K562 (cell line): Measurements from ENCODE around the gene NEURL2. TPM values are rescaled to one million over a fixed set of nuclear protein-coding genes. Genes with fewer than 3 reads are reported as not detected.

ENCODE experiments used
- ATF7 ChIP-seq: fragments of 450-650 bp; IDR thresholded peaks from 2 replicates; pipeline ENCODE4 v1.7.1; 2014; ENCODE audit warnings: mild to moderate bottlenecking, moderate library complexity
- LARP7 ChIP-seq: fragments of 450-650 bp; IDR thresholded peaks from 2 replicates; pipeline ENCODE4 v1.6.1; 2016
- NUFIP1 ChIP-seq: fragments of 450-650 bp; IDR thresholded peaks from 2 replicates; pipeline ENCODE4 v1.6.1; 2018; ENCODE audit not compliant: partially characterized antibody
- SIRT6 ChIP-seq: IDR thresholded peaks from one replicate; pipeline ENCODE4 v1.6.1; 2012; ENCODE audit warnings: low read depth, mild to moderate bottlenecking, control low read depth, inconsistent platforms, low read length, moderate library complexity
- SRSF1 ChIP-seq: fragments of 200-400 bp; formaldehyde crosslinking; IDR thresholded peaks from 2 replicates; pipeline ENCODE4 v1.6.1; 2017; ENCODE audit warnings: mild to moderate bottlenecking, low read depth, low read length, moderate library complexity
- ZFP36 ChIP-seq: fragments of 150-350 bp; IDR thresholded peaks from 2 replicates; pipeline ENCODE4 v1.6.1; 2018; ENCODE audit warnings: low read length, low read depth; ENCODE audit not compliant: partially characterized antibody
- ZNF253 ChIP-seq: fragments of 250-450 bp; sonication (Bioruptor Pico); conservative IDR thresholded peaks from 2 replicates; pipeline ENCODE4 v1.6.1; 2021; ENCODE audit warnings: mild to moderate bottlenecking
- ZNF274 ChIP-seq: IDR thresholded peaks from 2 replicates; pipeline ENCODE4 v1.6.1; 2011; ENCODE audit warnings: low read depth, mild to moderate bottlenecking, low read length, moderate library complexity, borderline replicate concordance
- ZNF77 ChIP-seq: fragments of 250-450 bp; sonication (Bioruptor Pico); IDR thresholded peaks from 2 replicates; pipeline ENCODE4 v1.5.0; 2020
- ZNF778 ChIP-seq: fragments of 450-650 bp; formaldehyde crosslinking; IDR thresholded peaks from 2 replicates; pipeline ENCODE4 v1.4.0; 2020; ENCODE audit warnings: mild to moderate bottlenecking, moderate library complexity
- polyA plus RNA-seq, 8 experiments: library from polyadenylated mRNA; depleted of rRNA in 4 of 8; stranded (reverse) in 5 of 8; unstranded in 3 of 8; fragments of >200 nt; fragmentation: Nextera tagmentation in 2 of 8; fragmentation: Illumina TruSeq in 1 of 8; extraction: Ambion mirVana in 2 of 8; extraction: Trizol in 1 of 8; gene quantifications; 2 replicates each; pipeline versions ENCODE4 v1.2.1 to v1.2.3, GENCODE V29; 2011 to 2014; ENCODE audit warnings: inconsistent platforms in 1 of 8, missing spikeins in 1 of 8
- total RNA-seq, 7 experiments: library from RNA; depleted of rRNA in 6 of 7; stranded (reverse); fragments of >200 nt in 6 of 7; fragmentation: Illumina TruSeq in 2 of 7; extraction: Trizol in 2 of 7; gene quantifications; 2 replicates each; pipeline versions ENCODE4 v1.2.1 to v1.2.3, GENCODE V29; 2011 to 2021; ENCODE audit warnings: low replicate concordance in 1 of 7
- TF ChIP-seq, protein P1 (sequence below): fragments of 450-650 bp; IDR thresholded peaks from 2 replicates; pipeline ENCODE4 v1.6.1; 2017; ENCODE audit warnings: antibody characterized with exemption, mild to moderate bottlenecking
- TF ChIP-seq, protein P2 (sequence below): fragments of 250-450 bp; sonication (Bioruptor Pico); IDR thresholded peaks from 2 replicates; pipeline ENCODE4 v1.8.0; 2021; ENCODE audit warnings: moderate library complexity, mild to moderate bottlenecking, inconsistent platforms
- TF ChIP-seq, protein P3 (sequence below): sonication (generic); formaldehyde crosslinking; IDR thresholded peaks from 2 replicates; pipeline ENCODE4 v1.8.1; 2023; ENCODE audit warnings: missing genetic modification reagents, mild to moderate bottlenecking, borderline replicate concordance

Gene NEURL2
- total and polyA plus RNA-seq, 9 of the 15 experiments (the other 6 are each of a cell fraction or from before 2014, with no cell fraction given) = 0.22 to 1.9 (median 0.50) TPM; not detected in 1

DNA sequence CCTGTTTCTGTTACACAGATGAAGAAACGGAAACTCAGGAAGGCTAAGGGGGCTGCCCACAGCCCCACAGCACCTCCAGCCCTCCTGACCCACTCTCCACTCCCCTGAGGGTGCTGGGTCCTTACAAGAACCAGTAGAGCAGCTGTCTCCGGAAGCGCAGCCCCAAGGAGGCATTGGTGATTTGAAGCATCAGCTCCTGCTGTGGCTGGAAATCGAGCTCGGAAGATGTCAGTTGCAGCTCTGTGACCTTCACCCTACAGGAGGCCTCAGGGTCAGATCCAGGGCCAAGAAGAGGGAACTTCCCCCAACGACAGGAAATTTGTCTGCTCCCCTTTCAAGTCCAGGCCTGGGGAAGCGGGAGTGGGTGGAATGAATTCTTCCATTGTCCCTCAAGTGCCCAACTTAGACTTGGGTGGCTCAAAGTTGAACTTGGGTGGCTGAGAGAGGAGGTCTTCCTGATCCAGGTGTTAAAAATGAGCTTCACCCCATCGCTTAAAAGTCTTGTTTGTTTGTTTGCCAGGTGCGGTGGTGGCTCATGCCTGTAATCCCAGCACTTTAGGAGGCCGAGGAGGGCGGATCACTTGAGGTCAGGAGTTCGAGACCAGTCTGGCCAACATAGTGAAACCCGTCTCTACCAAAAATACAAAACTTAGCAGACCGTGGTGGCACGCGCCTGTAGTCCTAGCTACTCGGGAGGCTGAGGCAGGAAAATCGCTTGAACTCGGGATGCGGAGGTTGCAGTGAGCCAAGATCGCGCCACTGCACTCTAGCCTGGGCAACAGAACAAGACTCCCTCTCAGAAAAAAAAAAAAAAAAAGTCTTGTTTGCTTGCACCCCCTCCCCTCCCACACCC lies 19.0 kb upstream of the NEURL2 start (continued):
- TF ChIP-seq ZFP36 (no peak), ZNF77 (no peak), NUFIP1 (no peak), ZNF778 (CRISPR knock-in tag) (no peak), SIRT6 (no peak), LARP7 (0 out of 2 replicates have a peak, but pooled peaks have one; percentile 10), SRSF1 (no peak), ZNF274 (no peak), ATF7 (no peak), ZNF253 (CRISPR knock-in tag) (no peak)
- TF ChIP-seq, protein P1, sequence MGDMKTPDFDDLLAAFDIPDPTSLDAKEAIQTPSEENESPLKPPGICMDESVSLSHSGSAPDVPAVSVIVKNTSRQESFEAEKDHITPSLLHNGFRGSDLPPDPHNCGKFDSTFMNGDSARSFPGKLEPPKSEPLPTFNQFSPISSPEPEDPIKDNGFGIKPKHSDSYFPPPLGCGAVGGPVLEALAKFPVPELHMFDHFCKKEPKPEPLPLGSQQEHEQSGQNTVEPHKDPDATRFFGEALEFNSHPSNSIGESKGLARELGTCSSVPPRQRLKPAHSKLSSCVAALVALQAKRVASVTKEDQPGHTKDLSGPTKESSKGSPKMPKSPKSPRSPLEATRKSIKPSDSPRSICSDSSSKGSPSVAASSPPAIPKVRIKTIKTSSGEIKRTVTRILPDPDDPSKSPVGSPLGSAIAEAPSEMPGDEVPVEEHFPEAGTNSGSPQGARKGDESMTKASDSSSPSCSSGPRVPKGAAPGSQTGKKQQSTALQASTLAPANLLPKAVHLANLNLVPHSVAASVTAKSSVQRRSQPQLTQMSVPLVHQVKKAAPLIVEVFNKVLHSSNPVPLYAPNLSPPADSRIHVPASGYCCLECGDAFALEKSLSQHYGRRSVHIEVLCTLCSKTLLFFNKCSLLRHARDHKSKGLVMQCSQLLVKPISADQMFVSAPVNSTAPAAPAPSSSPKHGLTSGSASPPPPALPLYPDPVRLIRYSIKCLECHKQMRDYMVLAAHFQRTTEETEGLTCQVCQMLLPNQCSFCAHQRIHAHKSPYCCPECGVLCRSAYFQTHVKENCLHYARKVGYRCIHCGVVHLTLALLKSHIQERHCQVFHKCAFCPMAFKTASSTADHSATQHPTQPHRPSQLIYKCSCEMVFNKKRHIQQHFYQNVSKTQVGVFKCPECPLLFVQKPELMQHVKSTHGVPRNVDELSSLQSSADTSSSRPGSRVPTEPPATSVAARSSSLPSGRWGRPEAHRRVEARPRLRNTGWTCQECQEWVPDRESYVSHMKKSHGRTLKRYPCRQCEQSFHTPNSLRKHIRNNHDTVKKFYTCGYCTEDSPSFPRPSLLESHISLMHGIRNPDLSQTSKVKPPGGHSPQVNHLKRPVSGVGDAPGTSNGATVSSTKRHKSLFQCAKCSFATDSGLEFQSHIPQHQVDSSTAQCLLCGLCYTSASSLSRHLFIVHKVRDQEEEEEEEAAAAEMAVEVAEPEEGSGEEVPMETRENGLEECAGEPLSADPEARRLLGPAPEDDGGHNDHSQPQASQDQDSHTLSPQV = no peak; the same call in 1 of the 2 replicates
- TF ChIP-seq, protein P2, sequence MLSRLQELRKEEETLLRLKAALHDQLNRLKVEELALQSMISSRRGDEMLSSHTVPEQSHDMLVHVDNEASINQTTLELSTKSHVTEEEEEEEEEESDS (CRISPR knock-in tag) = no peak
- TF ChIP-seq, protein P3, sequence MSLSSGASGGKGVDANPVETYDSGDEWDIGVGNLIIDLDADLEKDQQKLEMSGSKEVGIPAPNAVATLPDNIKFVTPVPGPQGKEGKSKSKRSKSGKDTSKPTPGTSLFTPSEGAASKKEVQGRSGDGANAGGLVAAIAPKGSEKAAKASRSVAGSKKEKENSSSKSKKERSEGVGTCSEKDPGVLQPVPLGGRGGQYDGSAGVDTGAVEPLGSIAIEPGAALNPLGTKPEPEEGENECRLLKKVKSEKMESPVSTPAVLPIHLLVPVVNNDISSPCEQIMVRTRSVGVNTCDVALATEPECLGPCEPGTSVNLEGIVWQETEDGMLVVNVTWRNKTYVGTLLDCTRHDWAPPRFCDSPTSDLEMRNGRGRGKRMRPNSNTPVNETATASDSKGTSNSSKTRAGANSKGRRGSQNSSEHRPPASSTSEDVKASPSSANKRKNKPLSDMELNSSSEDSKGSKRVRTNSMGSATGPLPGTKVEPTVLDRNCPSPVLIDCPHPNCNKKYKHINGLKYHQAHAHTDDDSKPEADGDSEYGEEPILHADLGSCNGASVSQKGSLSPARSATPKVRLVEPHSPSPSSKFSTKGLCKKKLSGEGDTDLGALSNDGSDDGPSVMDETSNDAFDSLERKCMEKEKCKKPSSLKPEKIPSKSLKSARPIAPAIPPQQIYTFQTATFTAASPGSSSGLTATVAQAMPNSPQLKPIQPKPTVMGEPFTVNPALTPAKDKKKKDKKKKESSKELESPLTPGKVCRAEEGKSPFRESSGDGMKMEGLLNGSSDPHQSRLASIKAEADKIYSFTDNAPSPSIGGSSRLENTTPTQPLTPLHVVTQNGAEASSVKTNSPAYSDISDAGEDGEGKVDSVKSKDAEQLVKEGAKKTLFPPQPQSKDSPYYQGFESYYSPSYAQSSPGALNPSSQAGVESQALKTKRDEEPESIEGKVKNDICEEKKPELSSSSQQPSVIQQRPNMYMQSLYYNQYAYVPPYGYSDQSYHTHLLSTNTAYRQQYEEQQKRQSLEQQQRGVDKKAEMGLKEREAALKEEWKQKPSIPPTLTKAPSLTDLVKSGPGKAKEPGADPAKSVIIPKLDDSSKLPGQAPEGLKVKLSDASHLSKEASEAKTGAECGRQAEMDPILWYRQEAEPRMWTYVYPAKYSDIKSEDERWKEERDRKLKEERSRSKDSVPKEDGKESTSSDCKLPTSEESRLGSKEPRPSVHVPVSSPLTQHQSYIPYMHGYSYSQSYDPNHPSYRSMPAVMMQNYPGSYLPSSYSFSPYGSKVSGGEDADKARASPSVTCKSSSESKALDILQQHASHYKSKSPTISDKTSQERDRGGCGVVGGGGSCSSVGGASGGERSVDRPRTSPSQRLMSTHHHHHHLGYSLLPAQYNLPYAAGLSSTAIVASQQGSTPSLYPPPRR (CRISPR knock-in tag) = no peak
